Stimulated activated CD8-positive, alpha-beta memory T cell treated with anti-CD3 and anti-CD28 coated beads, Interleukin-12 subunit alpha, Interleukin-12 subunit beta, amount 100 ng/mL, for 4 hours (primary cell): ENCODE results near the gene SIGLEC5.

Experiments
- DNase-seq: peaks from one replicate; pipeline ENCODE4 v3.0.0-alpha.2; 2020; ENCODE audit warnings: low read depth

Gene SIGLEC5

DNA sequence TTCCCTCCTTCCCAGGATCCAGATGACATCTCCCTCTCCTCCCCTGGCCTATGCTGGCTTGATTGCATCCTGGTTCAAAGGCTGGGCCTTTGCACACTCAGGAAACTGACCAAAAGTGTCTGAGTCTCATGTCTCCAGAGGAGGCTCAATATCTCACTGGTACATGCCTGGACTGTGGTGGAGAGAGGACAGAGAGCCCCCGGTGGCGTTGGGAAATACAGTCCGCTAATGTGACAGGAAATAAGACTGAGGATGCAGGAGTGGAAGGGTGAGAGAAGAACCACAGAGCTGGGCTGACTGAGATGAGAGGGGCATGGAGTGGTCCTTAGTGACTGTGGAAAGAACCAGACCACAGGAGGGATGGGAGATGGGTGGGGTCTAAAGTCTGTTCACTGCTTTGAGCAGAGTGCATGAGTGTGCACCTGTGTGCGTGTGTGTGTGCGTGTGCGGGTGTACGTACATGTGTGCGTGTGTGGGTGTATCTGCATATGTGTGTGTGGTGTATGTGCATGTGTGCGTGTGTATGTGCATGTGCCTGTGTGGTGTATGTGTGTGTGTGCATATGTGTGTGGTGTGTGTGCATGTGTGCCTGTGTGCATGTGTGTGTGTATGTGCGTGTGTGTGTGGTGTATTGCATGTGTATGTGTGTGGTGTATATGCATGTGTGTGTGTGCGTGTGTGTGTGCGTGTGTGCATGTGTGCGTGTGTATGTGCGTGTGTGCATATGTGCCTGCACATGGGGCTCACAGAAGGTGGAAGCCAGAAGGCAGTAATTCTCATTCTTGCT, 1.9 kb downstream of the SIGLEC5 start:
- no peak for DNase-seq

DNA sequence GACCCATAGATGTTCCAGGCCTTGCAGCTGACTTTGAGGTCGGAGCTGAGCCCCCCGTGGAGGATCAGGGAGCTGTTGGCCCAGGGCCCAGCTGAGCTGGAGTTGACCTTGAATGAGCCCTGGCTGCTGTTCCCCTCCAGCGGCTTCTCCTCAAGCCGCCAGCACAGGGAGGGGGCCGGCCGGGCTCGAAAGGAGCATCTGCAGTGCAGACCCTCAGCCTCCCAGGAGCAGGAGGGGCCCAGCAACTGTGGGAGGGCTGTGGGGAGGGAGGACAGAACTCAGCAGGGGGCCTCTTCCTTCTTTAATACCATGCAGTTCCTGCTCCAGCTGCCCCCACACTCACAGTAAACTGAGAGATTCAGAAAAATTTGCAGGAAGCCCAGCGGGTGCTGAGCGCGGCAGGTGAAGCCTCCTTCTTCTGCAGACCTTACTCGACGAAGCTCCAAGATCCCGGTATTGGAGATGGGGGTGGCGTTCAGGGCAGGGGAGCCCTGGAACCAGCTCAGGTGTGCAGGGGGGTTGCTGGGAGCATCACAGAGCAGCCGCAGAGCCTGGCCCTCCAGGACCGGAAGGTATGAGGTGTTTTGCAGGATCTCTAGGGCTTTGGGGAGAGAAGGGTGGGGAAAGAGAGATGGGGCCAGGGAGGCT, 2.6 kb downstream of the SIGLEC5 start:
- DNase-seq = no peak

DNA sequence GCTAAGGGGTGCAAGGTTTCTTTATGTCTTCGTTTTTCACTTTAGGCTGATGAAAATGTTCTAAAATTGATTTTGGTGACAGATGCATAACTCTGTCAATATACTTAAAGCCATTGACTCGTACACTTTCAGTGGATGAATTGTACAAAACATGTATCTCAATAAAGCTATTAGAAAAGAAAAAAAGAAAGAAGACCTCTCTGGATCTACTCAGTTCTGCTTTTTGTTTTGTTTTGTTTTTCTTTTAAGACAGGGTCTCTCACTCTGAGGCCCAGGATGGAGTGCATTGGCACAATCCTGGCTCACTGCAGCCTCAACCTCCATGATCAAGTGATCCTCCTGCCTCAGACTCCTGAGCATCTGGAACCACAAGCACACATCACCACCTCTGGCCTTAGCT, 3.5 kb downstream of the SIGLEC5 start:
- no peak for DNase-seq

DNA sequence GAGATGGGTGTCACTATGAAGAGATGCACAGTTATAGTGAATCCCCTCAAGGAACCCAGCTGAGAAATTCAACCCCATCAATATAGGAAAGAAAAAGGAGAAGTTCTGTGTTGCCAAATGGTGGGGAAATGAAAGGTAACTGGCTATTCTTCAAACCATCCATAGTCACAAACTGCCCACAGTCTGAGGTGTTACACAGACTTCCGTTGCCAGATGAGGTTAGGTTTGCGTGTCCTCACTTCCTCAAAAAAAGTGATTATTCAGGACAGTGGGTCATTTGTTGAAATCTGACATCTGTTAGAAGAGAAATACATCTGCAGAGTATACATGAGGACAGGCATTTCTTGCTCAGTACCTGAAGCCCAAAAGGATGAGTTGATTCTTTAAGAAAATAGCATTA, 9.0 kb downstream of the SIGLEC5 start:
- no peak for DNase-seq

DNA sequence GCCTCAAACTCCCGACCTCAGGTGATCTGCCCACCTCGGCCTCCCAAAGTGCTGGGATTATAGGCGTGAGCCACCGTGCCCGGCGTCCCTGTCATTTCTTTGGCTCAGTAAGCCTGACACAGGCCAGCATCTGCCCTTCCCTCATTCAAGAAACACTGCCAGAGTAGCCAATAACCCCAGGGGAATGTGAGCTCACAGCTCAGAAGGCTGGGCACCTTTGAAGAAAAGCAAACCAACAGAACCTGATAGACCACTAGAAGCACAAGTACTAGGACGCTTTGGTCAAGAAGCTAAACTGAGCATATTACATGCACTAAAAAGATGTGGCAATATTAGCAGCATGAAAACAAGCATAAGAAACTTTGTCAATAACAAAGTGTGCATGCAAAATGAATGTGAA, 14.2 kb downstream of the SIGLEC5 start:
- DNase-seq = no peak

DNA sequence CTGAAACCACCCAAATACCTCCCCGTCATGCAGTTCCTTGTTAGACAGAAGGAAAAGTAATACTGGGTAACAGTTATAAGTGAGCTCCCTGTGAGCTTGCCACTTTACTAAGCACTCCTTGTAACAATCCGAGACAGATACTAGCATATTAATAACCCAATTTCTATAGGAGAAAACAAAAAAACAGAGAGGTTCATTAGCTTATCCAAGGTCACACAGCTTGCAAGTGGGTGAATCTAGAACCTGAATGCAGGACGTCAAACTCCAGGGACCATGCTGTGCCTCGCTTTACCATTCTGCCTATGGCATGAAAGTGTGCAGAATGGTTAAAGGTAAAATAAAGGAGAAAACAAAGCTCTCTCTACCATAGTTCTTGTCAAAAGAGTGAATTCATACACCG, 15.4 kb downstream of the SIGLEC5 start:
- DNase-seq = no peak

DNA sequence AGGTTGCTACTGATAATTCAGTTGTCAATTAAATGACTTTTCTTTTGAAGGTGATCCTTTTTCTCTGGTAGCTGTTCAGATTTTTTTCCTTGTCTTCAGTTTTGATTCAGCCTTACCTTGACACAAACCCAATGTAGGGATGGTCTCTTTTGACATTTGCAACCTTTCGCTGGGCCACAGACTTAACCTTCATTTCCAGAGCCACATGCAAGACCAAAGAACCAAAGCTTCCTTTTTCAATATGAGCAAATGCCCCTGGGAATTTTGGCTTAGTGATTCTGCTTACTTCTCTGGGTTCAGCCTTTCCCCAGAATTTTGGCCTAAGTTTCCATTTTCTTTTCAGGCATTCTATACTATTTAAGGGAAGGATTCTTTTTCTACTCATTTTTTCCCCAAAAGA, 19.6 kb downstream of the SIGLEC5 start:
- DNase-seq = no peak

DNA sequence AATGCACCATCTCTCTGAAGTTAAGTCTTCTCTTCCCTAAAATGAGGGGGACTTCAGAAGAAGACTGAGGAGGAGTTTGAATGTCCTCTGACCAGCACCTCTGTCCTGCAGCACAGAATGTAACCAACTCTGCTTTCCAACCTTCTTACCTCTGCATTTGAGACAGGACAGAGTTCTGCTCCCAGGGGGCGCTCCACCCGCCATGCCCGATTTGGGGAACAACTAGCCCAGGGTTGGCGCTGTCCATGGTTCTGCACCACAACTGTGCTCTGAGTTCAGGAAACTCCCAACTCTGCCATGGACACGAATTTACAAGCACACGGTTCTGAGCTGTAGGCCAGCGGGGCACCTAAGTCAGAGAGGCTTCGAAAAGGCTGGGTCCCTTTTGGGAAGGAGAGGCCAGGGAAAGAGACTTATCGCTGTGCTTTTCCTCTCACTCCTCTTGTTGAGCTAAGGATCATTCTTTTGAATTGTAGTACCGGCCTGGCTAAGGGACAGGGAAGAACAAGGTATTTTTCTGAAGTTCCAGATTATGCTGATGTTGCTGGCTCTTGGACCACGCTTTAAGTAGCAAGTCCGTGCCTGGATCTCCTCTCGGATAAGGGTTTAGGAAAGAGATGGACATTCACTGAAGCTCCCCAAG, 22.2 kb downstream of the SIGLEC5 start:
- DNase-seq = no peak

DNA sequence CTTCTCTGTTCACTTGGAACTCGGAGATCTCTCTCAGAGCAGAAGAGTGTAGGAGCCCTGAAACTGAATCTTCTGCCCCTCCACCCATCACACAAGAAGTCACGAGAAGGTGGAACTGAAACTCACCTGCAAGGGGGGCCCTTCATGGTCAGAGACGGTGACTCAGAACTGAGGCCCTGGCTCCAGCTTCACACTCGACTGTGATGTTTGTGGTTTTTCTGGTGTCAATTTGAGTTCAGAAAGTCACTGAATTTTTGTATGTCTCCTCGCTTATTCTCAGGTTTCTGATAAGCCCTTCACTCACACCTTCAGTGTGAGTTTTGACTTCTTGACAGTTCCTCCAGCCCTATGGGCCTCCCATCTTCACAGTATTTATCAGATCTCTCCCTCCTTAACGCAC, 23.1 kb downstream of the SIGLEC5 start:
- no peak for DNase-seq

DNA sequence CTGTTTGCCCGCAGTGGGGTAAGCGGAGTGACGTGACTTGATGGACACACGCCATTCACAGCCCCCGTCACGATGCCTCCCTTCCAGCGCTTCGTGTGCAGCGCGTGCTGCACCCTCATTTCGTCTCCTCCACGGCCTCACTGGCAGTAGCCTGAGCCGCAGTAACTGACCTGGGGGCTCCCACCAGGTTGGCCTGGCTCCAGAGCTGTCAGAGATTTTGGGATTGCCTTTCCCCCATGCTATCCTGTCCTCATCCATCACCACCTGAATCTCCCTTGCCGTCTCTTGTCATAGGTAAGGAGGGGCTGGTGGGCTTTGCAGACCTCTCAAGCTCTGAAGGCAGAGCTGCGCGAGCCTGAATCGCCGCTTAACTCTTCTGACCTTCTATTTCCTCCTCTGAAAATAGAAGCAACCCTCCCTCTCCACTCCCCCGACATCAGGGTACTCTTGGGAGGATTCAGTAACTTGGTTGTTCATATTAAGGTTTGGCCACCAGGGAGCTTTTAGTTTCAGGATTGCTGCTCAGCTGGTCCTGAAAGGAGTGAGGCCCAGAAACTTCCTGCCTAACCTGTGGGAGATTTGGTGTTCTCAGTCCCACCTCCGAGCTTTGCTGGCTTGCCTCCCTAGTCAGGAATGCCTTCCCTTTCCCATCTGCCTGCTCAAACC, 27.9 kb downstream of the SIGLEC5 start:
- no peak for DNase-seq

DNA sequence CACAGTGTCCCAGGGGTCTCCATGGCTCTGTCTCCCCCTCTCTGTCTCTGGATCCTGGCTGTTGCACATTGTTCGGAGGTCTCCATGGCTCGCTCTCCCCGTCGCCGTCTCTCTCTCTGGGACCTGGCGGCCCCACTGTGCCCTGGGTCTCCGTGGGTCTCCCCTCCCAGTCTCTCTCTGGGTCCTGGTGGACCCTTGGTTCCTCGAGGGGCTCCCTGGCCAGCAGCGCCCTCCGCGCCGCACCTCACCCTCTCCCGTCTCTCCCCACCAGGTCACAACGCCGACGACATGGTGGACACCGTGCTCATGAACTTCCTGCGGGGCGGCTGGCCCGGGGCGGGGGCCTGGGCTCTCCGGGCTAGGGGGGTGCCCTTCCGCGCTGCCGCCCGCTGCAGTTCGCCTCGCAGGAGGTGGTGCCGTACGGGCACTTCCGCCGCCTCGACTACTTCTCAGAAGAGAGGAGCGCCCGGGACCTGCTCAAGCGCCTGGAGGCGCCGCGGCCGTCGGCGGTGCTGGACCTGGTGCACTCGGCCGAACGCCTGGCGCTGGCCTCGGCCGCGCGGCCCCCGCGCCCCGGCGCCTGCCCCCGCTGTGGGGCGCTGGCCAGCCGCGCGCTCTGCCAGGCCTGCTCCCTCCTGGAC, 29.1 kb downstream of the SIGLEC5 start:
- no peak for DNase-seq

DNA sequence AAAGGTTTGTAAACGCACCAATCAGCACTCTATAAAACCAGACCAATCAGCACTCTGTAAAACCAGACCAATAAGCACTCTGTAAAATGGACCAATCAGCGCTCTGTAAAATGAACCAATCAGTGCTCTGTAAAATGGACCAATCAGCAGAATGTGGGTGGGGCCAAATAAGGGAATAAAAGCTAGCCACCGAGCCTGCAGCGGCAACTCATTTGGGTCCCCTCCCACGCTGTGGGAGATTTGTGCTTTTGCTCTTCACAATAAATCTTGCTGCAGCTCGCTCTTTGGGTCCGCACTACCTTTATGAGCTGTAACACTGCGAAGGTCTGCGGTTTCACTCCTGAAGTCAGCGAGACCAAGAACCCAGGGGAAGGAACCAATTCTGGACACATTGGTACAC, 31.1 kb downstream of the SIGLEC5 start:
- no peak for DNase-seq

DNA sequence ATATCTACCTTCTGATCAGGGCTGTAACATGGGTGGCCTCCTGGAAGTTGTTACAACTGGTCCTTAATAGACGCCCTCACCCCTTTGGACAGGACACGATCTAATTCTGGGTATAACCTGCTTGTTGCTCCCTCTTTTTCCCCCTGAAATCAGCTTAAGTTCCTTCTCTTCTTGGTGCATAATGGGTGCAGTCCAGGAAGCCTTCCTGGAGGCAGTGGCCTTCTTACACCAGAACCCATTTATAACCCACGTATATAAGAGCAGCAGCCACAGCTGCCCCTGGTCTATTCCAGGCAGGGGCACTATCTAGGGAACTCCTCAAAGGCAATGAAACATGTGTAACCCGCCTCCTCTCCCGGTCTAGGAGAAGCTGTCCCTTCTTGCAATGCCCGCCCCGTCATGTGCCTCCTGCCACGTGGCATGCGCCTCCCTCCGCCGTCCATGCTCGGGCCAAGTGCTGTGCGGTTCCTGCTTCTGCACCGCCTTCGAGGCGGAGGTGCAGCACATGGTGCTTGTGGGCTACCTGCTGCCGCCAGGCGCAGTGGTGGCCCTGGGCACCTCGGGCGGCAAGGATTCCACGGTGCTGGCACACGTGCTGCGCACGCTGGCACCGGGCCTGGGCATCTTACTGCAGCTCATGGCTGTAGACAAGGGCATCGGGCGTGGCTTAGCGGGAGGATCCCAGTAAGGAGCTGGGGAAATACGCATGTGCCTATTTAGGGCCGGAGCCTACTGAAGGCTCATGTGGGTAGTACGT, 31.9 kb downstream of the SIGLEC5 start:
- no peak for DNase-seq

DNA sequence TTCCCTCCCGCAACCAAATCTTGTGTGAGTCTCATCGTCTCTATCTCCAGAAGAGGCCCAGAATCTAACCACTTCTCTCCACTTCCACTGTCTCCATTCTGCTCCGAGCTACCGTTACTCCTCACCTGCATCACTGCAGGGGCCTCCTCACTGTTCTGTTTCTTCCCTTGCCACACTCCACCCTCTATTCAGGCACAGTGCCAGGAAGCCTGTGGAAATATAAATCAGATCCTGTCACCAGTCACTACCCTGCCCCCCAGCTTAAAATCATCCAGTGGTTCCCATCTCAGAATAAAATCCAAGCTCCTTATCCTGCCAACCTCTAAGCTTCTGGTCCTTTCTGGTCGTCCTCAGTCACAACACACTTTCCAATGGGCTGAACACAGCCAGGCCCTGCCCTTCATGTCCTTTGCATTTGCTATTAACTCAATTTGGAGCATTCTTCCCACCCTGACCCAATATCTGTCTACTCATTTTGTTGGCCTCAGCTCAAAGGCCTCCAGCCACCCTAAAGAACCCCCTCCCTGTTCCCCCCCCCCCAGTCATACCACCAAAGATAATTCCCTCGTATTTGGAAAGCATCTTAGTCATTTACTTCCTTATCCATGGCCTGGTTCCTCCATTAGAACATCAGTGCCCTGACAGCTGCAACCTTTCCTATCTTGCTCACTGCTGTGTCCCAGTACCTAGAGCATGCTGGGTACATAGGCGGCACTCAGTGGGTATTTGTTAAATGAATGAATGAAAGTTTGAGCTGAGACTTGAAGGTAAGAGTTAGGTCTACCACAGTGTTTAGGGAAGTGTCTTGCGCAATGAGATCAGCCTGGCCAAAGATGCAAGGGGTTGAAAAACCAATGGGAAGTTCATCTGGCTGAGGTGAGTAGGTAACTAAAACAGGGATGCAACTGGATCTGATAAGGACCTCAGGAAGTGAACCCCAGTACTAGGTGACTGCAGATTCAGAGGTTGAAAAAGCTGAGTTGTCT, 34.7 kb downstream of the SIGLEC5 start:
- DNase-seq = no peak

DNA sequence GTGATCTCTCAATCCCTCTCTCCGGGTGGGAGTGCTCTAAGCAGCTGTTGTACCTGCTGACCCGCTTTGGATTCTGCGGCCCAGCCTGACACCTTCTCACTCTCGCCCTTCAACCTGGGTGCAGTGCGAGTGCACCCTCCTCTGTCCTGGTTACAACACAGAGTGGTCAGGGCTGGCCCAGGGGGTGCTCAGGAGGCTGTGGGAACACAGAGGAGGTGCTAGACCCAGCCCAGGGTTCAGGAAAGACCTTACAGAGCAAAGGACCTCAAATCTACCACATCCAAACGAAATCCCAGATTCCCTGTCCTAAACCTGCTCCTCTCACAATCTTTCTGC, 35.5 kb downstream of the SIGLEC5 start:
- DNase-seq = no peak

DNA sequence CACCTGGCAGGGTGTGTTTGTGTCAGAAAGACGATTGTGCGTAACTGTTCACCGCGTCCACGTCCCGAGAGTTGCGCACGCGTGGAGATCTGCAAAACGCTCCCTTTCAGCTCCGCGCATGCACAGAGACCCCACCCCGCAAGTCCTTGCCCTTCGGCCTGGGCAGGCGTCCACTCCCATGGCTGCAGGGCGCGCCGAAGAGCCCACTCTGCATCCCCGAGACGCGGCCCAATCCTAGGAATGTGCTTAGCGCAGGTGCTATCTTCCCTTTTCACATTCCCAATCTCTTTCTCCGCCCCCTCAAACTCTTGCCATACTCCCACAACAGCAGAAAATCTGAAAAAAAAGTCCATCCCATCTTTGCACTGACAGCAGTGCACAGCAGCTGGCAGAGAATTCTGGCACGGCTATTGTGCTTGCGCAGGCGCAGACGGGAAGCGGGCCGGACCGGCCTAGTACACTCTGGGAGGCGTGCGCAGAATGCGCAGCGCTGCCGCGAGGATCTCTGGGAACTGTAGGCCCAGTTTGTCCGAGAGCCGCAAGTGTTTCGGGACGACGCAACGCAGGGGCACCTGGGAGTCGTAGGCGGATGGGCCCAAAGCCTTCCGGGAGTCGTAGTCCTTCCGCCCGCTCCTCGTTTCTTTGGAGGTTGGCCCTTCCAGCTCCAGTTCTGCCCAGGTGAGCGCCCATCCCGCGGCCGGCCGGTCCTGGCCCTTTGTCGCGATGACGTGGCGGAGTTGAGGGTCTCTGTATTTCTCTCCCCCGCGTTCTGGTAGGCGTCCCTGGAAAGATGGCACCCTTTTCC, 36.0 kb downstream of the SIGLEC5 start:
- DNase-seq = peak; percentile 94

DNA sequence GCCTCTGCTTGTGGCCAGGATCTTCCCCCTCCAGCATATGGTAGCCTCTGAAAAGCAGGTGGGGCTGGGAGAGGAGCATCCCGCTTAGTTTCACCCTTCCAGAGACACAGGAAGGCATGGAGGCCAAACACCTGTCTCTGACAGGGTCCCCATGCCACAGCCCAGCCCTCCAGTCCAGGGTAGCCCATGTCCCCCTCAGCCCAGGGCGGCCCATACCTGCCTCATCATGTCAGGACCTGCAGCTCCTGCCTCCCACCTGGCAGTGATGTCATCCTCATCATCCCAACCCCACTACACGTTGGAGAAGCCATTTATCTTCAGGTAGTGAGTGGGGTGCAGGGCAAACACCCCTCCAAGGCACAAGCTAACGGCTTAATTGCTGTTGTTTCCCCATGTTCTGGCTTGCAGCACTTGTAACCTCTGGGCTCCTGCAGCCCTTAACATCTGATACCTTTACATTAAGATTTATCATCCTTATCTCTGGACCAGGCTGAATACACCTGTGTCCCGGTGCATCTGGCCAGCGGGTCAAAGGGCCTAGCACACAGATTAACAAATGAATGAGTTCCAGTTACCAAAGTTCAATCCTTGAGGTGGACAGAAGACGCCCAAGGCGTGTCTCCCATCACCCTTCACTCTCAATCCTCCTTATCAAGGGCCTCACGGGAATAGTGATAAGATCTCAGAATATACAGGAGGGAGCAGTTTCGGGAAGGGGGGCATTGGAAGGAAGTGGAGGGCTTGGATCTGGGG, 36.9 kb downstream of the SIGLEC5 start:
- no peak for DNase-seq

DNA sequence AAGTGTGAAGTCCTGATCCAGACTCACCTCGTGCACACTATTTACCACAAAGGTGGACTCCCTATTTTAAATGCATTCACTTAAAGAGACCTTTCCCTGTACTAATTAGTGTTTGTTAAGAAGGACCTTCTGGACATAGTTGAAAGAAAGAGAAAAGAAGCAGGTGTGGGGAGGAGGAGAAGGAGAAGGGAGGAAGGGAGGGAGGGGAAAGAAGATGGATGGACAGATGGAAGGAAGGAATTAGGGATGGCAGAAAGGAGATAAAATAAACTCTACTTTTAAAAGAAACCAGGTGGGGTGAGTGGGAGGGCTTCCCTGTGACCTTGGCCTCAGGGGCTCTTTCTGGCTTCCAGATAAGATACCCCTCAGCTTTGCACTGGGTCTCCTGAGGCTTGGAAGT, 37.7 kb downstream of the SIGLEC5 start:
- no peak for DNase-seq

DNA sequence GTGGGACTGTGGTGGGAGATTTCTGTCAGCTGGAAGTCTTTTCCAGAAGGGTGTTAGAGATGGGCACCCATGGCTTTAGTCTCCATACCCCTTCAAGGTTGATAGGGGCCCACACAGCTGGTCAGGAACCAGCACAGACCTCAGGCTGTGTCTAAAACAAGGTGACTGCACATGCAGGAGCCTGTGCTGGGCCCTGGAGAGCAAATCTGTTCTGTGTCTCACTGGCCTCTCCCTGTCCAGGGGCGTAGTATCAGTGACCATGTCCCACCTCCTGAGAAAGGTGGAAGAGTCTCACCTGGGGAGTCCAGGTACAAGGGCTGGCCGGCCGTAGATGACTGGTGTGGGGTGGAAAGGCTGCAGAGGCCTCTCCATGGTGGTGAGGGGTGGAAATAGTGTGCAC, 39.8 kb downstream of the SIGLEC5 start:
- DNase-seq = no peak
